GM15510 (cell line): ENCODE results near the gene SEMA3F.
A peak's percentile ranks its signal among the peaks of the same experiment; 100 is the strongest.

Experiments used
- POLR2A ChIP-seq: IDR thresholded peaks from 3 replicates; pipeline ENCODE4 v1.6.1; 2011; ENCODE audit warnings: borderline replicate concordance; ENCODE audit not compliant: insufficient read length; ENCODE audit errors: extremely low read depth

Gene SEMA3F

DNA sequence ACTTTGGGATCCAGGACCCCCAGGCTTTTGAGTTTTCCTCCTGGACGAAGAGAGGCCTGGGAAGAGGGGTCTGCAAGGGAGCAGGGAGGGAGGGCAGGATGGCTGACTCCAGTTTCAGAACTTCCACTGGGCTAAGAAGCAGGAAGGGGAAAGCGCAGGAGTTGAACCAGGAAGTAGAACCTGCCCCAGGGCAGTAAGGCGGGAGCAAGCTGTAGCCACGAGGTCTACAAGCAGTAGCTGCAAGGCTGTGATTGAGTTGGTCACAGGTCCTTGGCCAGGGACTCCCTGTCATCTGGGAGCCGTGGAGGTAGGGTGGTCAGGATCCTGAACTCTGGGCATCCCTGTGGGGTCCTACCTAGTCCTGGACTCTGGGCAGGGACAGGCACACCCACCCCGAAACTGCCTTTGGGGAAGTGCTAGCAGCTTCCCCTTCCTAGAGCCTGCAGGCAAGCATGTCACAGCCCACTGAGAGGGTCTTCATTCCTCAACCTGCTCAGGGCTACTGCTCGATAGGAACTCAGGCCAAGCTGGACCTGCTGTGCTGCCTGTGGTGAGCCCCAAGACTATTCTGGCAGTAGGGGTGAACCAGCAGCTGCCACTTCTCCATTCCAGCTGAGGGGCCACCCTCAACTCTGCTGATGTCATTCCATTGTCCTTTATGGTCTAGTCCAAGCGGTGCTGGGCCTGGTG lies 75.1 kb downstream of the SEMA3F start:
- no peak for TF ChIP-seq POLR2A

DNA sequence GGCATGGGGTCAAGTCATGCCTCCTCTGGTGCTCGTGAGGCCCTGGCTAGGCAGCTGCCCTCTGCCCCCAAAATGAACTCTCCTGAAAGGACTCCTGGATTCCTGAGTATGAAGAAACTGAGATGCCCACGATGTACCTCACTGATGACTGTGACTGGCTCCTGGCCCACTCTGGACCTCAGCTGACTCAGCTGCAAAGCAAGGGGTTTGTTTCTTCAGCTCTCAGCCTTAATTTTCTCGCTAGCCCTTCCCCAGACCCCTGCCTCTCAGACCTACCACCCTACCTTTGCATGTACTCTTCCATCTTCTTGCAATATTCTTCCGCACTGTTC lies 75.6 kb downstream of the SEMA3F start:
- TF ChIP-seq POLR2A = no peak

DNA sequence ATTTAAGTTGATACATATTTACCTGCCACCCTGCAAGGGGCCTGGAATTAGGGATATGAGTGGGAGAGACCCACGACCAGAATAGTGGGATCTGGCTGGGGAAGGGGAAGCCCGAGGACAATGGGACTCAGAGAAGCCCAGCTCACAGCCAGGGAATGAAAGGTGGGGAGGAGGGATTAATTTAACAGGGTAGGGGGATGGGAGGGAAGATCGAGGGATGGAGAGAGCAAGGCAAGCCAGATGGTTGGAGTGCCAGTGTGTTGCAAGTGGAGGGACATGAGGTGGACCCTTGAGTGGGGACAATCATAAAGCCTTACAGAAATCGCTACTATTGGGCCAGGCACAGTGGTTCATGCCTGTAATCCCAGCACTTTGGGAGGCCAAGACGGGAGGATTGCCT lies 76.5 kb downstream of the SEMA3F start:
- TF ChIP-seq POLR2A = no peak

DNA sequence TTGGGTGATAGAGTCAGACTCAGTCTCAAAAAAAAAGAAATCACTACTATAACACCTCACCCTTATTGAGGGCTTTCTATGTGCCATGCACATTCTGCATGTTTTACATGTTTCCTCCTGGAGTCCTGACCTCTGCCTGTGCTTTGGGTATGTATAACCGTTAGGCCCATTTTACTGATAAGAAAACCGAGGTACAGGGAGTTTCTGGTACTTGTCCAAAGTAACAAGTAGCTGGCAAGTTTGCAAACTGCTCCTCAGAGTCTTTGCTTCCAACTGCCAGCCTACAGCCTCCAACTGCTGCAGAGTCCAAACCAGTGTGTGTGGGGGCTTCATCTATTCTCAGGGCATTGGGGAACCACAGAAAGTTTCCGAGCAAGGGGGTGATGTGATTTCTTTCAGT lies 77.2 kb downstream of the SEMA3F start:
- no peak for TF ChIP-seq POLR2A

DNA sequence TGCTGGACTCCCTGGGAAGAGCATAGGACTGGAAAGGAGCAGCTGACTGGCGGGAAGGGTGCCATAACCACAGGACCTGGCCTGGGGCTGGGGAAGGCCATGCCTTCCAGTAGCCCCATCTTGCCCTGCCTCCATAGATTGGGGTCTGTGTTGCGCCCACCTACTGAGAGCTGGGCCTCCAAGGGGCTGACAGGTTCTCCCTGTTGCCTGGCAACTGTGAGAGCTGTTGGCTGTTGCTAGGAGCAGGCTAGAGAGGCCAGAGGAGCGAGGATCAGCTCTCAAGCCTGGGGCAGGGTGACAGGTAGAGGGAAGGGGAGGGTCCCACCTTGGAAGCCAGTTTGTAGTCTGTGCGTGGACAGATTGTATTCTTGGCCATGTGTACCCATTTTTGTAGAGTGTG lies 78.1 kb downstream of the SEMA3F start:
- no peak for TF ChIP-seq POLR2A

DNA sequence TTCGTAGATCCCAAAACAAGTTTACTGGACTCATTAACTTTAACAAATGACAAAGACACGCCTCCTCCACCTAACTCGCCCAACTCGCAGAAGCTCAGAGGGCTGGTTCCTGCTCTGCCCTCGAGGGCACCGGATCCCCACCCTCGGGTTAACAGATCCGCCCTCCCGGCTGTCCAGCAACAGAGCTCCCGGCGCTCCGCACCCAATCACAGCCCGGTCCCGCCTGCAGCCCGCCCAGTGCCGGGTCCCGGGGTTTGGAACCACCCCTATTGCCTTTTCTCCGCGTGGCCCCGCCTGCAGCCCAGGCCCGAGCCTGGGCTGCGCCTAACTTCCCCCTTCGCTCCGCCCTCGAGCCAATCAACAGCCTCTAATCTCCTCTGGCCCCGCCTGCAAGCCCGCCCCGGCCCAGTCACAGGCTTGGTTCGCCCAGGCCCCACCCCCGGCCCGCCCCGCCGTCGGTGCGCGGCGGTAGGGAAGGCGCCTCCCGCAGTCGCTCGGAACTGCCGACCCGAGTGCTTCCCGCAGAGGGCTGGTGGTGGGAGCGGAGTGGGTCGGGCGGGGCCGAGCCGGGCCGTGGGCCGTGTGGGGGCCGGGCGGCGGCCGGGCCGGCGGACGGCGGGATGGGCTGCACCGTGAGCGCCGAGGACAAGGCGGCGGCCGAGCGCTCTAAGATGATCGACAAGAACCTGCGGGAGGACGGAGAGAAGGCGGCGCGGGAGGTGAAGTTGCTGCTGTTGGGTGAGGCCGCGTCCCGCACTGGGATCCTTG lies 80.8 kb downstream of the SEMA3F start, which contains the start of gene GNAI2:
Gene GNAI2 (plus strand): TSS at position 489 of the 768 bp plus-strand sequence. CDS start 132 bp downstream, at position 621.
- TF ChIP-seq POLR2A = peak; percentile 98

DNA sequence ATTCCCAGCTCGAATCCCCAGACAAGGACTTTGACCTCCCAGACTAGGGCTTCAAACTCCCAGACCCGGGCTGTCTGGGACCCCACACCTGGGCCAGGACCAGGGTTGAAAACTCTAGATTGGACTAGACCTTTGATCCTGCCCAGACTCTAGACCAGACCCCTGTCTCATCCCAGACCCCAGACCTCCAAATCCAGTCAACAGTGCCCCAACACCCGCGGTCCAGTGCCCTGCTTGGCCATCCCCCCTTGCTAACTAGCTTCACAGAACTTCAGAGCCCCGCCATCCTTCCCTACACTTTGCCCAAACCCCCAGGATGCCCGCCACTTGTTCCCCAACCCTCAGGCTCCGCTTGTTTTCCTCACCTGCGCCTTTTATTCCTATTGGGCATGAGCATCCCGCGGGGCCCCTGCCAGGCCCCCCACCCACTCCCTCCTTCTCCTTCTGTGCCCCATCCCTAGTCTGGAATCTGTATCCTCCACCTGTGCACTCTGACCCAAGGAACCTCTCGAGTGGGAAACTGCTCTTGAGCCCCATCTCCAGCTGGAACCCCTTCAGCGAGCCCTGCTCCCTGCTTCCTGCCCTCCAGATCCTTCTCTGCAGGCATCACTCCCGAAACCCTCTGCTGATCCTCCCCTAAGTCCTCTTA lies 81.5 kb downstream of the SEMA3F start:
- TF ChIP-seq POLR2A = no peak

DNA sequence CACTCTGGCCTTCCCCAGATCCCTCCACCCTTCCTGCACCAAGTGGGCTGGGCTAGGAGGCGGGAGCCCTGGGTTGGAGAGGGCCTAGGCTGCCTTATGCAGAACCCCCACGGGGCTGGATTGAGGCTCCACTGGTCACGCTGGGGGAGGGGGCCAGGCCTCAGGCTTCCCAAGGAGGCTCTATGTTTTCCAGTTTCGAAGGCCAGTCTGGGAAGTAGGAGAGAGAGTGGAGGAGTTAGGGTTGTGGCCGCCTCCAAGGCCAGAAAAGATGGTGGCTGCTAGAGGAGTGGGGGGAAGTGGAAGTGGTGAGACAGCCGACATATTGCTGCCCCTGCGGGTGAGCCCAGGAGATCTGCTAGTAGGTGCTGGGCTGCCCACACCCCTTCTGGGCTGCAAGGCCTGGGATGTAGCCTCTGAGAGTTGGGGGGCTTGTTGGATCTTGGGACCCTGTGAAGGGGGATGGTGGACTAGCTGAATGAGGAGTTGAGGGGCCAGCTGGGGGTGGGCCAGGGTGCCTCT lies 82.1 kb downstream of the SEMA3F start:
- no peak for TF ChIP-seq POLR2A

DNA sequence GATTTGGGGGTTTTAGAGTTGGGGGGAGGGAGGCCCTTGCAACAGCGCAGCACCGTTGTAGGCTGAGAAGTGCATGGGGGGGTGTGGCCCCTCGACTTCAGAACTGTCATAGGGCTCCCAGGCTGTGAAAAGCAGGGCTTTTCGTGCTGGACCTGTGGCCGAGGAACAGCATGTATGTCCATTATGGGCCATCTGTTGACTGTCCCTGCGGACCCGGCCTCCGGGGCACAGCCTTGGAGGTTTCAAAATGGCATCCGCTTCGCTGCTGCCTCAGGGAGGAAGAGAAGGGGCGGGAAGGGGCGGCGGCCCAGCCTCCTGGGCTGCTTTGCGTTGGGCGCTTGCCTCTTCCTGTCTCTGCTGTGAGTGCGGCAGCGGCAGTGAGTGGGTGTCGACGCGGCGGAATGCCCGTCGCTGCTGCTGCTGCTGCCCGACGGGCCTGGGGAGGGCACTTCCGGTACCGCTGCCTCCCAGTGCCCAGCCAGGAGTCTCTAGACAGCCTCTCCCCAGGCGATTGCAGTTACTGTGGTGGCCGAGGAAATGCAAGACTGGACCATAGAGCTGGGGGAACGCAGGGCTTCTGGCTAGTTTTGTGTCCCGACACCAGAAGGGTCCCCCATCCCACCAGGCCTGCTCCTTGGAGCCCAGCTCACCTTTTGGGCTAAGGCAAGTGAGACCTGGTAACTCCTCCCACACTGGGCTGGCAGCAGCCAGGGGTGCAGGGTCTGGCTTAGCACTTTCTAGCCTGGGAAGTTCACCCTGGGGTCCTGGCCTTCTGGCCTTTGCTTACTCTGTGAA lies 82.8 kb downstream of the SEMA3F start:
- peak; percentile 65 for TF ChIP-seq POLR2A

DNA sequence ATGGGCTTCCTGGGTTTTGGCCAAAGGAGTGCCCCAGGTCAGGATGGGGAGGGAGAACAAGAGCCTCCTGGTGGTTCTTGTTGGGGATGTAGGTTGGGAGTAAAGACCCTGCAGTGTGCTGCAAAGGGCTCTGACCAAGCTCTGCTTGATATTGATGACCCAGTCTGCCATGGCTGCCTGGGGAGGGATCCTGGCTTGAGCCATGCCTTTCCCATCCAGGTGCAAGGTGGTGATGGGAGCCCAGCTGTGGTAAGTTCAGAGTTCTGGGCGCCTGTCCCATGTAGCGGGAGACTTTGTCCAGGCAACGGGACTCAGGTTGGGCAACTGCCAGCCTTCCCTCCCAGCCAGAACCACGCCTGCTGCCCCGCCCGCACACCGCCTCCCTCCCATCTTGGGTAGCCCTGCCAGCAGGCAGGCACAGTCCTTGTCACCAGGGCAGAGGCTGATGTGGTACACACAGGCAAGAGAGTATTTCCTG lies 83.5 kb downstream of the SEMA3F start:
- TF ChIP-seq POLR2A = no peak
